Measurements from ENCODE around the gene RPE65. TPM values are rescaled to one million over a fixed set of nuclear protein-coding genes. Genes with fewer than 3 reads are reported as not detected.
"Not testable (repeated sequence)": the region's sequence is repeated elsewhere in the genome, so short reads cannot be mapped to it uniquely, and the experiment has no call there.

Gene RPE65
- total RNA-seq, 3 donors from 2014 or later, result not detected

- intact Hi-C loops (cut with DNase I, micrococcal nuclease), result no loop called here
- TF ChIP-seq CTCF (IDR thresholded peaks at IDR 0.05), result no peak
- ATAC-seq (no peak), DNase-seq (no peak)
- Histone ChIP-seq H3K36me3 (ENCODE audit: low read depth) (no peaks in the 10 kb centered on the region), H3K9me3 (no peaks in the 10 kb centered on the region), H3K4me3 (no peak overlapping the region), H3K4me1 (ENCODE audit: low read depth) (no peaks in the 10 kb centered on the region)
Measured at GRCh38 chr1:68479501-68479900, 29.7 kb upstream of the RPE65 start.

- ATAC-seq, result no peak
- Histone ChIP-seq H3K4me1 (ENCODE audit: low read depth) (no peaks in the 10 kb centered on the region), H3K9me3 (no peaks in the 10 kb centered on the region), H3K4me3 (no peak overlapping the region), H3K36me3 (ENCODE audit: low read depth) (no peaks in the 10 kb centered on the region)
- intact Hi-C loops (cut with DNase I, micrococcal nuclease), result no loop called here
- no peak for TF ChIP-seq CTCF (IDR thresholded peaks at IDR 0.05)
- DNase-seq, result no peak
Measured at GRCh38 chr1:68478662-68479061, 28.9 kb upstream of the RPE65 start.

- H3K4me3 ChIP-seq; H3K36me3 ChIP-seq (ENCODE audit: low read depth); intact Hi-C loops (cut with DNase I, micrococcal nuclease); DNase-seq; ATAC-seq; H3K4me1 ChIP-seq (ENCODE audit: low read depth); H3K9me3 ChIP-seq: not testable (repeated sequence)
Measured at GRCh38 chr1:68476626-68477025, 26.9 kb upstream of the RPE65 start.

- ATAC-seq, result no peak
- no peak overlapping the region for H3K4me3 ChIP-seq
- DNase-seq, result no peak
- no peaks in the 10 kb centered on the region for H3K9me3 ChIP-seq
- intact Hi-C loops (cut with DNase I, micrococcal nuclease), result no loop called here
- TF ChIP-seq CTCF (IDR thresholded peaks at IDR 0.05), result no peak
- no peaks in the 10 kb centered on the region for H3K36me3 ChIP-seq (ENCODE audit: low read depth)
- no peaks in the 10 kb centered on the region for H3K4me1 ChIP-seq (ENCODE audit: low read depth)
Measured at GRCh38 chr1:68473060-68473459, 23.3 kb upstream of the RPE65 start.

- Histone ChIP-seq H3K9me3 (no peaks in the 10 kb centered on the region), H3K4me3 (no peak overlapping the region), H3K4me1 (ENCODE audit: low read depth) (no peaks in the 10 kb centered on the region), H3K36me3 (ENCODE audit: low read depth) (no peaks in the 10 kb centered on the region)
- intact Hi-C loops (cut with DNase I, micrococcal nuclease), result no loop called here
- peak in 1 of 3 donors; percentile 25 for DNase-seq
- no peak for ATAC-seq
- TF ChIP-seq CTCF (IDR thresholded peaks at IDR 0.05), result peak; percentile 29
Measured at GRCh38 chr1:68470388-68470970, 20.7 kb upstream of the RPE65 start.

GRCh38 chr1:68464891-68465290 is 15.1 kb upstream of the RPE65 start:
- Histone ChIP-seq H3K36me3 (ENCODE audit: low read depth) (no peaks in the 10 kb centered on the region), H3K4me1 (ENCODE audit: low read depth) (no peaks in the 10 kb centered on the region), H3K9me3 (no peaks in the 10 kb centered on the region), H3K4me3 (no peak overlapping the region)
- ATAC-seq (no peak), DNase-seq (no peak)
- intact Hi-C loops (cut with DNase I, micrococcal nuclease), result no loop called here
- TF ChIP-seq CTCF (IDR thresholded peaks at IDR 0.05), result no peak

Measured in mucosa of descending colon (tissue), 3 donors.